Activated naive CD4-positive, alpha-beta T cell treated with anti-CD3 and anti-CD28 coated beads for 36 hours (primary cell): Measurements from ENCODE around the gene EDARADD. TPM values are rescaled to one million over a fixed set of nuclear protein-coding genes. Genes with fewer than 3 reads are reported as not detected.
"Not testable (repeated sequence)": the region's sequence is repeated elsewhere in the genome, so short reads cannot be mapped to it uniquely, and the experiment has no call there.

ENCODE experiments used
- CTCF ChIA-PET: fragments of 350-600 bp; sonication (Branson Sonifier 250); formaldehyde crosslinking; loops from one replicate; lab custom pipeline; 2021; ENCODE audit warnings: antibody characterized with exemption; lab: Charles Lee
- DNase-seq: peaks from one replicate; pipeline ENCODE4 v3.0.0-alpha.2; 2020
- H3K27ac Mint-ChIP-seq: one replicate; pipeline ENCODE4 v1.8.0; 2021; ENCODE audit warnings: mild to moderate bottlenecking, mixed read lengths
- H3K27me3 Mint-ChIP-seq: one replicate; pipeline ENCODE4 v1.8.0; 2021; ENCODE audit warnings: low read depth, mixed read lengths
- H3K36me3 Mint-ChIP-seq: one replicate; pipeline ENCODE4 v1.8.0; 2021; ENCODE audit warnings: low read depth, mixed read lengths
- H3K4me1 Mint-ChIP-seq: one replicate; pipeline ENCODE4 v1.8.0; 2021; ENCODE audit warnings: low read depth, mixed read lengths
- H3K4me3 Mint-ChIP-seq: one replicate; pipeline ENCODE4 v1.8.0; 2021; ENCODE audit warnings: mild to moderate bottlenecking, moderate library complexity, mixed read lengths
- H3K9me3 Mint-ChIP-seq: one replicate; pipeline ENCODE4 v1.8.0; 2021; ENCODE audit warnings: mixed read lengths
- intact Hi-C: fragments of 100-400 bp; cut with micrococcal nuclease; formaldehyde crosslinking; loops from one replicate; pipeline ENCODE4 v1.15.1; 2023
- total RNA-seq, 2 experiments: library from RNA; stranded (reverse); gene quantifications; one replicate each; pipeline ENCODE4 v1.2.3, GENCODE V29; 2021

Gene EDARADD
- total RNA-seq, 2 experiments from 2014 or later, result 0.50 TPM; not detected in 1

- Mint-ChIP-seq H3K36me3 (no peaks in the 10 kb centered on the region), H3K27ac (no peak overlapping the region), H3K9me3 (no peaks in the 10 kb centered on the region), H3K27me3 (no peaks in the 10 kb centered on the region), H3K4me1 (no peaks in the 10 kb centered on the region), H3K4me3 (no peak overlapping the region)
- no peak for DNase-seq
- intact Hi-C loops, result no loop called here
- CTCF ChIA-PET, result interaction anchor here (0.6 to 0.9 kb wide), 4 partner anchors 10 to 190 kb away, joined by 3 to 4 read pairs (median 3); no protein-coding TSS in a partner anchor
These were observed 81.9 kb downstream of the EDARADD start for GRCh38 chr1:236476019-236476418.

- Mint-ChIP-seq H3K27me3 (no peaks in the 10 kb centered on the region), H3K4me3 (no peak overlapping the region), H3K4me1 (no peaks in the 10 kb centered on the region), H3K27ac (no peak overlapping the region), H3K9me3 (no peaks in the 10 kb centered on the region), H3K36me3 (no peaks in the 10 kb centered on the region)
- DNase-seq, result no peak
- CTCF ChIA-PET, result no interaction called here
- intact Hi-C loops, result no loop called here
These were observed 86.8 kb downstream of the EDARADD start for GRCh38 chr1:236480758-236481436.

GRCh38 chr1:236484310-236484971 lies 90.4 kb downstream of the EDARADD start:
- Mint-ChIP-seq H3K36me3 (no peaks in the 10 kb centered on the region), H3K9me3 (no peaks in the 10 kb centered on the region), H3K4me1 (no peaks in the 10 kb centered on the region), H3K27me3 (no peaks in the 10 kb centered on the region), H3K4me3 (no peak overlapping the region), H3K27ac (no peak overlapping the region)
- DNase-seq, result no peak
- CTCF ChIA-PET, result interaction anchor here (0.5 kb wide), 1 partner anchor 13 kb away, joined by 4 read pairs; no protein-coding TSS in a partner anchor
- intact Hi-C loops, result no loop called here

- H3K27me3 Mint-ChIP-seq, result peaks cover 3% of the 10 kb centered on the region
- no peaks in the 10 kb centered on the region for H3K36me3 Mint-ChIP-seq
- intact Hi-C loops, result no loop called here
- no peak overlapping the region for H3K27ac Mint-ChIP-seq
- H3K4me3 Mint-ChIP-seq, result no peak overlapping the region
- CTCF ChIA-PET, result interaction anchor here (0.6 to 1.3 kb wide), 5 partner anchors 10 to 105 kb away, joined by 3 to 5 read pairs (median 3); no protein-coding TSS in a partner anchor
- no peak for DNase-seq
- no peaks in the 10 kb centered on the region for H3K9me3 Mint-ChIP-seq
- no peaks in the 10 kb centered on the region for H3K4me1 Mint-ChIP-seq
These were observed 92.4 kb downstream of the EDARADD start for GRCh38 chr1:236486356-236487002.

- H3K36me3 Mint-ChIP-seq, H3K4me1 Mint-ChIP-seq, DNase-seq, H3K4me3 Mint-ChIP-seq, H3K27ac Mint-ChIP-seq, intact Hi-C loops, H3K27me3 Mint-ChIP-seq, H3K9me3 Mint-ChIP-seq: not testable (repeated sequence)
- CTCF ChIA-PET, result interaction anchor here (0.5 to 0.9 kb wide), 5 partner anchors 13 to 422 kb away, joined by 3 to 4 read pairs (median 4); no protein-coding TSS in a partner anchor
These were observed 95.1 kb downstream of the EDARADD start for GRCh38 chr1:236489161-236489560.

GRCh38 chr1:236489710-236490377 lies 95.8 kb downstream of the EDARADD start:
- CTCF ChIA-PET, result interaction anchor here (0.5 to 1.2 kb wide), 7 partner anchors 14 to 422 kb away, joined by 3 to 4 read pairs (median 3); no protein-coding TSS in a partner anchor
- Mint-ChIP-seq H3K27ac (no peak overlapping the region), H3K36me3 (no peaks in the 10 kb centered on the region), H3K27me3 (peaks cover 6% of the 10 kb centered on the region), H3K4me3 (no peak overlapping the region), H3K9me3 (no peaks in the 10 kb centered on the region), H3K4me1 (no peaks in the 10 kb centered on the region)
- DNase-seq, result no peak
- intact Hi-C loops, result loop anchor here (1.0 kb wide), 3 partner anchors 96 to 387 kb away; partner anchors contain the start of gene EDARADD

GRCh38 chr1:236491469-236492136 lies 97.5 kb downstream of the EDARADD start:
- no peak for DNase-seq
- H3K9me3 Mint-ChIP-seq, result no peaks in the 10 kb centered on the region
- intact Hi-C loops, result no loop called here
- no peak overlapping the region for H3K27ac Mint-ChIP-seq
- peaks cover 8% of the 10 kb centered on the region for H3K27me3 Mint-ChIP-seq
- no peaks in the 10 kb centered on the region for H3K4me1 Mint-ChIP-seq
- CTCF ChIA-PET, result interaction anchor here (0.6 to 1.7 kb wide), 6 partner anchors 10 to 387 kb away, joined by 3 to 10 read pairs (median 4); no protein-coding TSS in a partner anchor
- H3K4me3 Mint-ChIP-seq, result no peak overlapping the region
- H3K36me3 Mint-ChIP-seq, result no peaks in the 10 kb centered on the region

- Mint-ChIP-seq H3K9me3 (no peaks in the 10 kb centered on the region), H3K27me3 (peaks cover 9% of the 10 kb centered on the region), H3K4me3 (no peak overlapping the region), H3K4me1 (no peaks in the 10 kb centered on the region), H3K27ac (no peak overlapping the region), H3K36me3 (no peaks in the 10 kb centered on the region)
- CTCF ChIA-PET, result interaction anchor here (0.6 to 1.7 kb wide), 3 partner anchors 35 to 388 kb away, joined by 4 to 10 read pairs (median 4); no protein-coding TSS in a partner anchor
- no peak for DNase-seq
- intact Hi-C loops, result no loop called here
These were observed 98.3 kb downstream of the EDARADD start for GRCh38 chr1:236492378-236492777.

- Mint-ChIP-seq H3K36me3 (no peaks in the 10 kb centered on the region), H3K9me3 (no peaks in the 10 kb centered on the region), H3K4me3 (no peak overlapping the region), H3K27me3 (peaks cover 9% of the 10 kb centered on the region), H3K27ac (no peak overlapping the region), H3K4me1 (no peaks in the 10 kb centered on the region)
- CTCF ChIA-PET, result no interaction called here
- DNase-seq, result no peak
- intact Hi-C loops, result no loop called here
These were observed 100.0 kb downstream of the EDARADD start for GRCh38 chr1:236494082-236494481.

GRCh38 chr1:236494586-236495466 lies 100.7 kb downstream of the EDARADD start:
- Mint-ChIP-seq H3K27me3 (peaks cover 9% of the 10 kb centered on the region), H3K36me3 (no peaks in the 10 kb centered on the region), H3K4me1 (no peaks in the 10 kb centered on the region), H3K4me3 (no peak overlapping the region), H3K9me3 (no peaks in the 10 kb centered on the region), H3K27ac (no peak overlapping the region)
- DNase-seq, result no peak
- intact Hi-C loops, result no loop called here
- CTCF ChIA-PET, result no interaction called here
